HG03139 (cell line): ENCODE measurements around the gene ELN.

Experiments used
- ATAC-seq: cut with Tn5 transposase; IDR thresholded peaks from one replicate; pipeline ENCODE4 v1.9.1; 2021; ENCODE audit not compliant: unreplicated experiment

ELN gene

GRCh38 chr7:74059681-74060588 lies 32.0 kb downstream of the ELN start:
- ATAC-seq, result no peak

DNA sequence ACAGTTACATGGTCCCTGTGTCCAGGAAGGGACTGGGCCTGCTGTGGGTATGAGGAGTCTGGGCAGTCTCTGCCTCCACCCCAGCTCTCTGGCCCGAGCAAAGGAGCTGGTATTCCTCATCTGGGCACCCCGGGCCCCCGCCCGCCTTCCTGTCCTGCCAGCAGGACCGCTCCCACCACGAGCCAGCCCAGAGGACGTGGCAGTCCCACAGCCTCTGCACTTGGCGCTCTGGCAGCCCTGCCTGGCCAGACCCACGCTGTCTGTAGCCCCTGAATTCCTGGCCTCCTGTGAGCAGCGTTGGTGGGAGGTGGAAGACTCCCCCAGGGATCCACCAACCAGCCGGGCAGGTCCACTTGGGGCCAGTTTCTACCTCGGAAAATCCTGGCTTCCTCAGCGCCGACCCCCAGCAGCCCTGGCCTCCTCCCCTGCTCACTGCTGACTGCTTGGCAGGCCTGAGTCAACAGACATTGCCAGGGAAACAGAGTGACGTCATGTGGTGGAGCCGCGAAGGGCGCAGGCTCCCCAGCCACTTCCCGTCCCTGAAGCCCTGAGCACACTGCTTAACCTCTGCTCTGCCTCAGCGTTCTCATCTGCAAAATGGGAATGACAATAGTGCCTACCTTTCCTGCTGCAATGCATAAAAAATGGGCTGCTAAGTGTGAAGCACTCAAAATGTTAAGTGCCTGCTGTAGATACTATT lies 34.0 kb downstream of the ELN start:
- no peak for ATAC-seq

- ATAC-seq, result no peak
Observed at GRCh38 chr7:74063223-74063641, 35.3 kb downstream of the ELN start.

GRCh38 chr7:74063646-74064045 lies 35.7 kb downstream of the ELN start:
- ATAC-seq, result no peak

DNA sequence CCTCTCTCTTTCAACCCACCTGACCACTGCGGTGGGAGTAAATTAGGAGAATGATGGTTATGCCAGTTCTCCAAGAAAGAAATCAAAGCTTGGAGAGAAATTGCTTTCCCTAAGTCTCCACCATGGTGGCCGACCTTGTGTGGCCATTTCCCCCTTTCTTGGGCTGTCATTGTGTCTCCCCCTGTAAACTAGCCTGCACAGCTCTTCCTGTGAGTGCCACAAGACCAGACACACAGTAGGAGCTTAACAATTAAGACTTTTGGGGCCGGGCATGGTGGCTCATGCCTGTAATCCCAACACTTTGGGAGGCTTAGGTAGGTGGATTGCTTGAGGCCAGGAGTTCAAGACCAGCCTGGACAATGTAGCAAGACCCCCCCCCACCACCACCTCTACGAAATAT lies 36.7 kb downstream of the ELN start:
- ATAC-seq, result no peak

DNA sequence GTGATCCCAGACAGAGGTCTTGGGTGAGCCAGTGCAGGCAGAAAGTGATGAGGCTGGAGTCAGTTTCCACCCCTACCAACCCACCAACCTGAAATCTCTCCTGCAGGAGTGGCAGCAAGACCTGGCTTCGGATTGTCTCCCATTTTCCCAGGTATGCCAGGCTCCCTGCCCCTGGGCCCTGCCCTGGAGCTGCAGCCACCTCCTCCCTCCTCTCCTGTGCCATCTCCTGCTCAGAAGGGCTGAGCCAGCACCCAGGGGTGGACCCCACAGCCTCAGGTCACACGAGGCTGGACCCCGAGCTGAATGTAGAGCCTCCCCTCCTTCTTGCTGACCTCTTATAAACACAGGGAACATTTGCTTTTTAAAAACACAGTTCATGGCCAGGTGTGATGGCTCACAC lies 38.7 kb downstream of the ELN start:
- ATAC-seq, result no peak

DNA sequence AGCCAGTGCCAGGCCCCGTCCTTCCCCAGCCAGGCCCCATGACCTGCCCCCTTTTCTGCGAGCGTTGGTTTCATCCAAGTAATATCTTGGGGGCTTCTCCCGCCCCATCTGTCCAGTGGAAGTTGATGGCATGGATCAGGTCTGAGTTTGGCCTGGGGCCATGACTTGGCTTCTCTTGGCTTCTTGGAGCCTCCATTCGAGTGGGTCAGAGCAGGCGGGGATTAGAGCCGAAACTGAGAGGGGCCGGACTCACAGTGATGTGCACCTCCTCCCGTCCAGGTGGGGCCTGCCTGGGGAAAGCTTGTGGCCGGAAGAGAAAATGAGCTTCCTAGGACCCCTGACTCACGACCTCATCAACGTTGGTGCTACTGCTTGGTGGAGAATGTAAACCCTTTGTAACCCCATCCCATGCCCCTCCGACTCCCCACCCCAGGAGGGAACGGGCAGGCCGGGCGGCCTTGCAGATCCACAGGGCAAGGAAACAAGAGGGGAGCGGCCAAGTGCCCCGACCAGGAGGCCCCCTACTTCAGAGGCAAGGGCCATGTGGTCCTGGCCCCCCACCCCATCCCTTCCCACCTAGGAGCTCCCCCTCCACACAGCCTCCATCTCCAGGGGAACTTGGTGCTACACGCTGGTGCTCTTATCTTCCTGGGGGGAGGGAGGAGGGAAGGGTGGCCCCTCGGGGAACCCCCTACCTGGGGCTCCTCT lies 40.6 kb downstream of the ELN start:
- ATAC-seq, result no peak

DNA sequence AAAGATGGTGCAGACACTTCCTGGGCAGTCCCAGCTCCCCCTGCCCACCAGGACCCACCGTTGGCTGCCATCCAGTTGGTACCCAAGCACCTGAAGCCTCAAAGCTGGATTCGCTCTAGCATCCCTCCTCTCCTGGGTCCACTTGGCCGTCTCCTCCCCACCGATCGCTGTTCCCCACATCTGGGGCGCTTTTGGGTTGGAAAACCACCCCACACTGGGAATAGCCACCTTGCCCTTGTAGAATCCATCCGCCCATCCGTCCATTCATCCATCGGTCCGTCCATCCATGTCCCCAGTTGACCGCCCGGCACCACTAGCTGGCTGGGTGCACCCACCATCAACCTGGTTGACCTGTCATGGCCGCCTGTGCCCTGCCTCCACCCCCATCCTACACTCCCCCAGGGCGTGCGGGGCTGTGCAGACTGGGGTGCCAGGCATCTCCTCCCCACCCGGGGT lies 41.1 kb downstream of the ELN start:
- no peak for ATAC-seq

DNA sequence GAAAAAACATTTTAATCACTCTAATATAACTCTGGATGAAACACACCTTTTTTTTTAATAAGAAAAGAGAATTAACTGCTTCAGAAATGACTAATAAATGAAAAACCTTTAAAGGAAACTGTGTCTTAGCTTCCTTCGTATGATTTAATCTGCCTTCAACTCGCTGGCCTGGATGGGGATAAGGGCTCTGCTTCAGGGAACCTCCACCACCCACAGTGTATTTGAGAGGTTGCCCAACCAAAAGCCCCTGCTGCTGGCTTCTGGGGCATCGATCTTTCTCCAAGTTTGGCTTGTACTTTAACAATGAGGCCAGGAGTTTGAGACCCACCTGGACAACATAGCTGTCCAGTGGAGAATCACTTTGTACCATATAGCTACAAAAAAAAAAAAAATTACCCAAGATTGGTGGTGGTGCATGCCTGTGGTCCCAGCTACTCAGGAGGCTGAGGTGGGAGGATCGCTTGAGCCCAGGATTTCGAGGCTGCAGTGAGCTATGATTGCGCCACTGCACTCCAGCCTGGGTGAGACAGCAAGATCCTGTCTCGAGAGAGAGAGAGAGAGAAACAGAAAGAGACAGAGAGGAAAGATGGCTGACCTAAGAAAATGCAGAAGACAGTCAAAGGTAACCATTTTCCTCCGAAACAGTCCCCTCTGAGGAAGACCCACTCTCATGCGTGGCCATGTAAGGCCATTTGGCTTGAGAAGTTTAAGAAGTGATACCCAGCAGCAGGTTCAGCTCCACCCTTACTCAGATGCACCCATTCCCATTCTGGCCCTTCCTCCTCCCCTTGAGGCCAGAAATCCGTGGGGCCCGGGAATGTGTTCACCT lies 42.0 kb downstream of the ELN start:
- ATAC-seq, result no peak

DNA sequence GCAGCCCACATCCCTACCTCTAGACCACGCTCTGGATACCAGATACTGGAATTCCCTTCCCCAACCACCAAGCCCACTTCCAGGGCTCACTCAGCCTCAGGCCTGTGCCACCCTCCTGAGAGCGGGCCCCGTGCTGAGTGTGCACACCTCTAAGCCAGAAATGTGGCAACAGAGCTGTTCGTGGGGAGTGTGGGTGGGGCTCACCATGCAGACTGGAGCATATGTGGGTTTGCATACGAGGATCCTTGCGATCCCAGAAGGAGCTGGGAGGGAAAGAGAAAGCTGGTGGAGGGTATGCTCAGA lies 42.6 kb downstream of the ELN start:
- no peak for ATAC-seq

- ATAC-seq, result no peak
Observed at GRCh38 chr7:74071121-74071520, 43.1 kb downstream of the ELN start.

DNA sequence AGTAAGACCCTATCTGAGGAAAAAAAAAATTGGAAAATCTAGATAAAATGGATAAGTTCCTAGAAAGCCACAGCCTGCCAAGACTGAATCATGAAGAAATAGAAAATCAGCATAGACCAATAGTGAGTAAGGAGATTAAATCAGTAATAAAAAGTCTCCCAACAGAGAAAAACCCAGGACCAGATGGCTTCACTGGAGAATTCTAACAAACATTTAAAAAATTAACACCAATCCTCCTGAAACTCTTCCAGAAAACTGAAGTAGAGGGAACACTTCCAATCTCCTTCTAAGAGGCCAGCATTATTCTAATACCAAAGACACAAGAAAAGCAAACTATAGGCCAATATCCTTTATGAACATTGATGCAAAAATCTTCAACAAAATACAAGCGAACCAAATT lies 46.8 kb downstream of the ELN start:
- ATAC-seq, result no peak

GRCh38 chr7:74078461-74078860 lies 50.5 kb downstream of the ELN start:
- ATAC-seq, result no peak

GRCh38 chr7:74082770-74083116 lies 54.8 kb downstream of the ELN start:
- no peak for ATAC-seq

DNA sequence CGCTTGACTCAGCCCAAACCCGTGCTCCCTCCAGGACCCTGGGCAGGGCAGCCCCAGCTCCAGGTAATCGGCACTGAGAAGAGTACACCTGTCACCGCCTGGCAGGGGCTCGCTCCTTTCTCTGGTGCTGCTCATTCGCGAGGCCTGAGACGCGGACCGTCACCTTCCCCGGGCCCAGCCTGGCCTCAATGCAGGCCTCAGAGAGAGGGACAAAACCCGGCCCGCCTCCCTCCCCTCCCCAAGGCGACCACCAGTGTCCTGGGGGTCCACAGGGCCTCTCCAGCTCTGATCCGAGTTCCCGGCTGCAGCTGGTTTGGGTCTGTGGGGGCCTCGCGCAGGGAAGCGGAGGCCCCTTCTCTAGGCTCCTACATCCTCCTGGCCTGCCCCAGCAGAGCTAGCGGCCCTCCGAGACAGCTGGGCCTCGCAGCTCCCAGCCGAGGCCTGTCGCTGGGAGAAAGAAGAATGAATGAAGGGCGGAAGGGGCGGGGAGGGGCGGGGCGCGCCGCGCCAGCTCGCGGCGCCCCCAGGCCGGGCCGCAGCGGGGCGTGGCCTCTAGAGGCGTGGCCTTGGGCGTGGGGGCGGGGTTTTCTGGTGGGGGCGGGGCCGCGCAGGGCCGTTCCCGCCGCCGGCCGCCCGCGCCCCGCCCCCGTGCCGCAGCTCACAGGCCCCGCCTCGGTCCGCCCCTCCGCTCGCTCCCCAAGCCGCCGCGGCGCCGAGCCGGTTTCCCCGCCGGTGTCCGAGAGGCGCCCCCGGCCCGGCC lies 55.3 kb downstream of the ELN start, which contains the start of gene LIMK1:
Gene LIMK1, plus strand, starts transcription at position 688 of the 760 bp plus-strand sequence. CDS start 187 bp downstream, outside the sequence.
- ATAC-seq, result peak; percentile 53

- ATAC-seq, result peak; percentile 32
Observed at GRCh38 chr7:74083928-74084721, 56.2 kb downstream of the ELN start.

GRCh38 chr7:74084722-74085578 lies 57.0 kb downstream of the ELN start:
- no peak for ATAC-seq

GRCh38 chr7:74087791-74088453 lies 59.9 kb downstream of the ELN start:
- no peak for ATAC-seq
